Erythroblast (primary cell): ENCODE results near the gene THEM4.

Experiments
- GATA1 ChIP-seq: IDR thresholded peaks from 2 replicates; pipeline ENCODE4 v1.6.1; 2011; ENCODE audit warnings: low read depth, mild to moderate bottlenecking, control low read depth, low read length, moderate library complexity
- POLR2A ChIP-seq: IDR thresholded peaks from 2 replicates; pipeline ENCODE4 v1.6.1; 2011; ENCODE audit warnings: mild to moderate bottlenecking, low read length

- no peak for TF ChIP-seq POLR2A
- TF ChIP-seq GATA1 = no peak
These were observed 7.5 kb upstream of the THEM4 start for GRCh38 chr1:151916726-151917370.
